K562 (cell line): ENCODE measurements around the gene DHCR24. TPM values are rescaled to one million over a fixed set of nuclear protein-coding genes. Genes with fewer than 3 reads are reported as not detected.

Experiments
- ATAC-seq: fragments of 200-7000 bp; cut with Tn5 transposase; 3 replicates; pipeline ENCODE4 v1.9.1; 2020; ENCODE audit warnings: moderate library complexity
- BruUV-seq: library from RNA; stranded (reverse); fragments of 400-500 nt; replicated peaks from 2 replicates; lab custom pipeline; 2021; lab: Mats Ljungman, UMichigan
- CTCF ChIA-PET: fragments of 300-600 bp; formaldehyde crosslinking; extraction: SDS; loops from one replicate; lab custom pipeline; 2021; ENCODE audit warnings: low intra/inter-chr PET ratio; lab: Yijun Ruan, JAX
- POLR2A ChIA-PET: fragments of 300-600, 350-650 bp; sonication (Branson Sonifier 250); formaldehyde crosslinking; extraction: SDS; loops from one replicate; lab custom pipeline; 2021; ENCODE audit warnings: antibody characterized with exemption, inconsistent platforms; lab: Yijun Ruan, JAX
- DNase-seq, 4 experiments: peaks; one replicate each; pipeline versions ENCODE4 v3.0.0 to v3.0.0-alpha.2; 2011 to 2018; ENCODE audit warnings: low spot score in 3 of 4, mixed read lengths in 3 of 4; ENCODE audit errors: extremely low read depth in 1 of 4
- FAIRE-seq: peaks from 2 replicates; lab custom pipeline; 2011; peaks lifted over from hg19 to GRCh38; lab: Jason Lieb, UNC
- H2AFZ ChIP-seq: 2 replicates; pipeline ENCODE4 v1.6.0; 2011; ENCODE audit warnings: low read depth, low read length, control low read depth, inconsistent platforms
- H3K27ac ChIP-seq: fragments of 200-600 bp; 3 replicates; pipeline ENCODE4 v1.8.0; 2011; ENCODE audit warnings: low read depth, mild to moderate bottlenecking, control low read depth, inconsistent platforms, low read length, moderate library complexity, mixed read lengths; ENCODE audit errors: extremely low read depth
- H3K27me3 ChIP-seq, 2 experiments: fragments of 300-600 bp in 1 of 2; 2 replicates in 1 of 2; 3 replicates in 1 of 2; pipeline versions ENCODE4 v1.6.0 to v1.8.0; 2011; ENCODE audit warnings: inconsistent platforms in 2 of 2, low read length in 2 of 2, mild to moderate bottlenecking in 1 of 2, mixed read lengths in 1 of 2, moderate library complexity in 1 of 2; ENCODE audit not compliant: control insufficient read depth in 2 of 2, insufficient read depth in 2 of 2
- H3K36me3 ChIP-seq: fragments of 300-600 bp; 3 replicates; pipeline ENCODE4 v1.8.0; 2011; ENCODE audit warnings: mild to moderate bottlenecking, low read length, inconsistent platforms; ENCODE audit not compliant: control insufficient read depth, insufficient read depth
- H3K4me1 ChIP-seq, 2 experiments: fragments of 200-600 bp in 1 of 2; replicated peaks in 1 of 2; 2 replicates in 1 of 2; 3 replicates in 1 of 2; pipeline versions ENCODE4 v1.5.1 to v1.8.0; 2011; ENCODE audit warnings: inconsistent platforms in 2 of 2, low read length in 2 of 2, mild to moderate bottlenecking in 1 of 2, mixed read lengths in 1 of 2, moderate library complexity in 1 of 2; ENCODE audit not compliant: control insufficient read depth in 2 of 2, insufficient read depth in 2 of 2
- H3K4me2 ChIP-seq: 2 replicates; pipeline ENCODE4 v1.6.1; 2011; ENCODE audit warnings: low read length, control low read depth, inconsistent platforms, mixed read lengths; ENCODE audit not compliant: insufficient read depth
- H3K4me3 ChIP-seq: fragments of 200-600 bp; sonication (generic), shearing (Covaris generic); 2 replicates; pipeline ENCODE4 v1.5.1; 2016; ENCODE audit warnings: control low read depth, inconsistent platforms
- H3K79me2 ChIP-seq: fragments of 200-600 bp; 3 replicates; pipeline ENCODE4 v1.8.0; 2011; ENCODE audit warnings: low read length, inconsistent platforms; ENCODE audit not compliant: control insufficient read depth, insufficient read depth
- H3K9ac ChIP-seq, 2 experiments: 2 replicates each; pipeline versions ENCODE4 v1.6.0 to v1.6.1; 2011; ENCODE audit warnings: low read depth in 2 of 2, low read length in 2 of 2, control low read depth in 1 of 2, inconsistent platforms in 1 of 2, mild to moderate bottlenecking in 1 of 2, mixed read lengths in 1 of 2; ENCODE audit not compliant: insufficient read depth in 1 of 2
- H3K9me1 ChIP-seq: one replicate; pipeline ENCODE4 v1.6.0; 2011; ENCODE audit warnings: inconsistent platforms, mild to moderate bottlenecking, low read length, moderate library complexity; ENCODE audit not compliant: control insufficient read depth, insufficient read depth
- H3K9me3 ChIP-seq: replicated peaks from 2 replicates; pipeline ENCODE4 v1.5.1; 2011; ENCODE audit warnings: low read depth, low read length, inconsistent platforms; ENCODE audit not compliant: control insufficient read depth, insufficient read depth
- H4K20me1 ChIP-seq: replicated peaks from 2 replicates; pipeline ENCODE4 v1.6.1; 2011; ENCODE audit warnings: low read length, inconsistent platforms, mixed read lengths; ENCODE audit not compliant: control insufficient read depth, insufficient read depth
- E2F6 ChIP-seq, 2 experiments: IDR thresholded peaks; 2 replicates each; pipeline ENCODE4 v1.6.1; 2011; ENCODE audit warnings: borderline replicate concordance in 1 of 2, control low read depth in 1 of 2, low read depth in 1 of 2, low read length in 1 of 2, mild to moderate bottlenecking in 1 of 2, mixed read lengths in 1 of 2, moderate library complexity in 1 of 2; ENCODE audit not compliant: insufficient read depth in 1 of 2, insufficient read length in 1 of 2, poor library complexity in 1 of 2, severe bottlenecking in 1 of 2; ENCODE audit errors: extremely low read depth in 1 of 2
- ESRRB ChIP-seq: fragments of 250-450 bp; sonication (Bioruptor Pico); IDR thresholded peaks from 2 replicates; pipeline ENCODE4 v1.5.0; 2020; ENCODE audit warnings: mild to moderate bottlenecking, moderate library complexity, borderline replicate concordance
- HMG20B ChIP-seq: fragments of 250-450 bp; sonication (Bioruptor Pico); IDR thresholded peaks from 2 replicates; pipeline ENCODE4 v1.5.0; 2021; ENCODE audit warnings: mild to moderate bottlenecking
- HNRNPLL ChIP-seq: fragments of 200-400 bp; formaldehyde crosslinking; IDR thresholded peaks from 2 replicates; pipeline ENCODE4 v1.6.1; 2017; ENCODE audit warnings: low read length, low read depth, mild to moderate bottlenecking; ENCODE audit not compliant: poor library complexity, severe bottlenecking
- IRF2 ChIP-seq: sonication (generic); formaldehyde crosslinking; IDR thresholded peaks from 2 replicates; pipeline ENCODE4 v1.8.1; 2022; ENCODE audit warnings: mild to moderate bottlenecking, missing genetic modification reagents
- SRSF7 ChIP-seq: fragments of 200-400 bp; formaldehyde crosslinking; optimal IDR thresholded peaks from 2 replicates; pipeline ENCODE3; 2017; ENCODE audit warnings: mild to moderate bottlenecking, low read depth, low read length
- ZBTB17 ChIP-seq: fragments of 450-650 bp; formaldehyde crosslinking; IDR thresholded peaks from 2 replicates; pipeline ENCODE4 v1.4.0; 2020; ENCODE audit warnings: mild to moderate bottlenecking
- ZNF644 ChIP-seq: fragments of 200-800 bp; sonication (Bioruptor generic); IDR thresholded peaks from 2 replicates; pipeline ENCODE4 v1.6.1; 2016; ENCODE audit warnings: low read depth, missing genetic modification characterization, missing compliant biosample characterization
- WGBS: fragments of 100-300 bp; shearing (Covaris generic); methylation state at CpG from one replicate; pipeline ENCODE4 v1.1.6; 2016; ENCODE audit warnings: low coverage, mixed read lengths; ENCODE audit not compliant: insufficient coverage; ENCODE audit errors: missing lambda C conversion rate; 5-methylcytosine and 5-hydroxymethylcytosine counted together
- in situ Hi-C: fragments of 300-500 bp; cut with MboI; formaldehyde crosslinking; loops from 4 replicates; pipeline ENCODE4 v1.15.0; 2018; ENCODE audit warnings: inconsistent platforms, mixed read lengths
- intact Hi-C: fragments of 100-400 bp; cut with micrococcal nuclease; formaldehyde crosslinking; loops from 2 replicates; pipeline ENCODE4 v1.14.2; 2022
- polyA plus RNA-seq, 8 experiments: library from polyadenylated mRNA; depleted of rRNA in 4 of 8; stranded (reverse) in 5 of 8; unstranded in 3 of 8; fragments of >200 nt; fragmentation: Nextera tagmentation in 2 of 8; fragmentation: Illumina TruSeq in 1 of 8; extraction: Ambion mirVana in 2 of 8; extraction: Trizol in 1 of 8; gene quantifications; 2 replicates each; pipeline versions ENCODE4 v1.2.1 to v1.2.3, GENCODE V29; 2011 to 2014; ENCODE audit warnings: inconsistent platforms in 1 of 8, missing spikeins in 1 of 8
- total RNA-seq, 7 experiments: library from RNA; depleted of rRNA in 6 of 7; stranded (reverse); fragments of >200 nt in 6 of 7; fragmentation: Illumina TruSeq in 2 of 7; extraction: Trizol in 2 of 7; gene quantifications; 2 replicates each; pipeline versions ENCODE4 v1.2.1 to v1.2.3, GENCODE V29; 2011 to 2021; ENCODE audit warnings: low replicate concordance in 1 of 7

Gene DHCR24
- total and polyA plus RNA-seq, 9 of the 15 experiments (the other 6 are each of a cell fraction or from before 2014, with no cell fraction given), result 23.4 to 161 (median 79.9) TPM

- WGBS, result 0% methylated on average over 2 of the region's 2 CpGs
- CTCF ChIA-PET, result no interaction called here
Observed at GRCh38 chr1:54839824-54840223, 47.2 kb downstream of the DHCR24 start.

More at GRCh38 chr1:54839824-54840223, 47.2 kb downstream of the DHCR24 start:
- DNase-seq, result no peak
- POLR2A ChIA-PET, result no interaction called here
- H2AFZ ChIP-seq, result no peak overlapping the region
- ATAC-seq, result no peak
- TF ChIP-seq ESRRB (CRISPR knock-in tag) (no peak), ZBTB17 (CRISPR knock-in tag) (no peak), SRSF7 (no peak), HNRNPLL (no peak), IRF2 (CRISPR knock-in tag) (no peak), E2F6 (IDR thresholded peaks at IDR 0.05; ENCODE audit: borderline replicate concordance in 1 of 2, extremely low read depth in 1 of 2, insufficient read depth in 1 of 2, insufficient read length in 1 of 2, low read depth in 1 of 2, low read length in 1 of 2, poor library complexity in 1 of 2, severe bottlenecking in 1 of 2) (no peak), ZNF644 (tag) (no peak), HMG20B (CRISPR knock-in tag) (no peak)
- intact Hi-C loops, result no loop called here
- no peak overlapping the region for H3K9ac ChIP-seq
- no peaks in the 10 kb centered on the region for H4K20me1 ChIP-seq
- no peak overlapping the region for H3K4me3 ChIP-seq
- H3K36me3 ChIP-seq, result no peaks in the 10 kb centered on the region; the same call in 2 of the 3 replicates
- H3K27me3 ChIP-seq, result peaks cover 9 to 16% of the 10 kb centered on the region in 2 experiments; a peak in 4 of 5 replicates
- no peaks in the 10 kb centered on the region for H3K4me1 ChIP-seq
- no peak overlapping the region for H3K4me2 ChIP-seq
- no peaks in the 10 kb centered on the region for H3K9me1 ChIP-seq
- H3K79me2 ChIP-seq, result no peaks in the 10 kb centered on the region
- no peak overlapping the region for H3K27ac ChIP-seq
- BruUV-seq, result no TSS peak
- H3K9me3 ChIP-seq, result no peaks in the 10 kb centered on the region
- in situ Hi-C loops, result no loop called here
- no peak for FAIRE-seq
